Astrocyte (in vitro differentiated cells and primary cell): Measurements from ENCODE around the gene USP6NL. TPM values are rescaled to one million over a fixed set of nuclear protein-coding genes. Genes with fewer than 3 reads are reported as not detected.

Source experiments
- DNase-seq: peaks from one replicate; pipeline ENCODE4 v3.0.0-alpha.2; 2010; ENCODE audit warnings: low read depth
- FAIRE-seq: peaks from 2 replicates; lab custom pipeline; 2011; peaks lifted over from hg19 to GRCh38; lab: Jason Lieb, UNC
- H2AFZ ChIP-seq: 2 replicates; pipeline ENCODE4 v1.6.0; 2012; ENCODE audit warnings: low read depth, low read length, inconsistent platforms
- H3K27ac ChIP-seq: 2 replicates; pipeline ENCODE4 v1.5.1; 2011; ENCODE audit warnings: low read depth, low read length, inconsistent platforms
- H3K27me3 ChIP-seq: 2 replicates; pipeline ENCODE4 v1.6.0; 2011; ENCODE audit warnings: low read length, inconsistent platforms; ENCODE audit not compliant: insufficient read depth
- H3K36me3 ChIP-seq: 2 replicates; pipeline ENCODE4 v1.5.1; 2011; ENCODE audit warnings: low read length, inconsistent platforms; ENCODE audit not compliant: insufficient read depth
- H3K4me1 ChIP-seq: 2 replicates; pipeline ENCODE4 v1.5.1; 2011; ENCODE audit warnings: low read length, inconsistent platforms; ENCODE audit not compliant: insufficient read depth
- H3K4me2 ChIP-seq: 2 replicates; pipeline ENCODE4 v1.6.0; 2012; ENCODE audit warnings: low read length, inconsistent platforms
- H3K4me3 ChIP-seq: 2 replicates; pipeline ENCODE4 v1.5.1; 2011; ENCODE audit warnings: low read depth, mild to moderate bottlenecking, low read length, inconsistent platforms; ENCODE audit not compliant: insufficient read depth
- H3K79me2 ChIP-seq: 2 replicates; pipeline ENCODE4 v1.6.0; 2012; ENCODE audit warnings: mild to moderate bottlenecking, low read length, inconsistent platforms; ENCODE audit not compliant: insufficient read depth
- H3K9ac ChIP-seq: 2 replicates; pipeline ENCODE4 v1.6.0; 2012; ENCODE audit warnings: mild to moderate bottlenecking, low read length, inconsistent platforms
- H3K9me3 ChIP-seq: 2 replicates; pipeline ENCODE4 v1.5.1; 2012; ENCODE audit warnings: low read depth, mild to moderate bottlenecking, low read length, inconsistent platforms; ENCODE audit not compliant: insufficient read depth
- H4K20me1 ChIP-seq: 2 replicates; pipeline ENCODE4 v1.6.0; 2012; ENCODE audit warnings: low read length, inconsistent platforms; ENCODE audit not compliant: insufficient read depth
- H3K27ac Mint-ChIP-seq: one replicate; pipeline ENCODE4 v1.8.0; 2021; ENCODE audit warnings: mild to moderate bottlenecking, mixed read lengths; ENCODE audit not compliant: unreplicated experiment
- H3K27me3 Mint-ChIP-seq: one replicate; pipeline ENCODE4 v1.8.0; 2021; ENCODE audit warnings: low read depth, mixed read lengths; ENCODE audit not compliant: unreplicated experiment
- H3K36me3 Mint-ChIP-seq: one replicate; pipeline ENCODE4 v1.8.0; 2021; ENCODE audit warnings: low read depth, mixed read lengths; ENCODE audit not compliant: unreplicated experiment
- H3K4me1 Mint-ChIP-seq: one replicate; pipeline ENCODE4 v1.8.0; 2021; ENCODE audit warnings: low read depth, mixed read lengths; ENCODE audit not compliant: unreplicated experiment
- H3K4me3 Mint-ChIP-seq: one replicate; pipeline ENCODE4 v1.8.0; 2021; ENCODE audit warnings: mild to moderate bottlenecking, moderate library complexity, mixed read lengths; ENCODE audit not compliant: unreplicated experiment
- H3K9me3 Mint-ChIP-seq: one replicate; pipeline ENCODE4 v1.8.0; 2021; ENCODE audit warnings: mild to moderate bottlenecking, mixed read lengths; ENCODE audit not compliant: unreplicated experiment
- CTCF ChIP-seq: IDR thresholded peaks from 2 replicates; pipeline ENCODE4 v1.5.1; 2011; ENCODE audit warnings: low read depth, mild to moderate bottlenecking, inconsistent platforms, low read length, moderate library complexity; ENCODE audit not compliant: insufficient read depth
- EZH2 ChIP-seq: IDR thresholded peaks from 2 replicates; pipeline ENCODE4 v1.6.1; 2012; ENCODE audit warnings: mild to moderate bottlenecking, low read length, inconsistent platforms; ENCODE audit not compliant: insufficient read depth
- total RNA-seq: library from RNA; stranded (reverse); gene quantifications from 2 replicates; pipeline ENCODE4 v1.2.1, GENCODE V29; 2021

Gene USP6NL
- total RNA-seq, 1 donor from 2014 or later, result 16.6 TPM

GRCh38 chr10:11443468-11444154 is 167.8 kb downstream of the USP6NL start:
- Histone ChIP-seq H3K4me3 (no peak overlapping the region), H4K20me1 (no peaks in the 10 kb centered on the region), H3K4me2 (no peak overlapping the region), H3K36me3 (no peaks in the 10 kb centered on the region), H3K9ac (no peak overlapping the region), H2AFZ (no peak overlapping the region), H3K27me3 (peaks cover 8% of the 10 kb centered on the region), H3K27ac (no peak overlapping the region), H3K79me2 (no peaks in the 10 kb centered on the region), H3K4me1 (no peaks in the 10 kb centered on the region), H3K9me3 (no peaks in the 10 kb centered on the region)
- no peak overlapping the region for H3K4me3 Mint-ChIP-seq
- H3K27me3 Mint-ChIP-seq, result peaks cover 38% of the 10 kb centered on the region
- DNase-seq (no peak), FAIRE-seq (no peak)
- H3K9me3 Mint-ChIP-seq, result peaks cover 1% of the 10 kb centered on the region
- peaks cover 2% of the 10 kb centered on the region for H3K36me3 Mint-ChIP-seq
- H3K4me1 Mint-ChIP-seq, result no peaks in the 10 kb centered on the region
- H3K27ac Mint-ChIP-seq, result no peak overlapping the region
- TF ChIP-seq EZH2 (no peak), CTCF (no peak)

- Histone ChIP-seq H3K27me3 (peaks cover 2% of the 10 kb centered on the region), H3K9ac (no peak overlapping the region), H3K27ac (no peak overlapping the region), H3K9me3 (no peaks in the 10 kb centered on the region), H3K36me3 (no peaks in the 10 kb centered on the region), H3K4me2 (no peak overlapping the region), H3K4me3 (no peak overlapping the region), H2AFZ (no peak overlapping the region), H4K20me1 (no peaks in the 10 kb centered on the region), H3K79me2 (no peaks in the 10 kb centered on the region), H3K4me1 (no peaks in the 10 kb centered on the region)
- no peak for TF ChIP-seq CTCF
- no peak for TF ChIP-seq EZH2
- Mint-ChIP-seq H3K27me3 (peaks cover 36% of the 10 kb centered on the region), H3K4me1 (no peaks in the 10 kb centered on the region), H3K4me3 (no peak overlapping the region), H3K36me3 (peaks cover 2% of the 10 kb centered on the region), H3K27ac (no peak overlapping the region), H3K9me3 (no peaks in the 10 kb centered on the region)
- FAIRE-seq, result no peak
- DNase-seq, result no peak
These were observed 169.3 kb downstream of the USP6NL start for GRCh38 chr10:11442001-11442773.

- H3K4me1 ChIP-seq, result no peaks in the 10 kb centered on the region
- H3K27me3 ChIP-seq, result peaks cover 2% of the 10 kb centered on the region
- no peaks in the 10 kb centered on the region for H3K9me3 ChIP-seq
- Mint-ChIP-seq H3K36me3 (peaks cover 2% of the 10 kb centered on the region), H3K9me3 (no peaks in the 10 kb centered on the region), H3K27ac (no peak overlapping the region), H3K4me3 (no peak overlapping the region), H3K27me3 (peaks cover 33% of the 10 kb centered on the region), H3K4me1 (no peaks in the 10 kb centered on the region)
- H3K79me2 ChIP-seq, result no peaks in the 10 kb centered on the region
- no peaks in the 10 kb centered on the region for H3K36me3 ChIP-seq
- H3K27ac ChIP-seq, result no peak overlapping the region
- DNase-seq (no peak), FAIRE-seq (no peak)
- TF ChIP-seq EZH2 (no peak), CTCF (no peak)
- no peak overlapping the region for H3K4me2 ChIP-seq
- no peaks in the 10 kb centered on the region for H4K20me1 ChIP-seq
- H3K4me3 ChIP-seq, result no peak overlapping the region
- no peak overlapping the region for H3K9ac ChIP-seq
- H2AFZ ChIP-seq, result no peak overlapping the region
These were observed 170.3 kb downstream of the USP6NL start for GRCh38 chr10:11441151-11441535.
